ENCODE data around the gene AP4S1. TPM values are rescaled to one million over a fixed set of nuclear protein-coding genes. Genes with fewer than 3 reads are reported as not detected.
"Not testable (repeated sequence)": the region's sequence is repeated elsewhere in the genome, so short reads cannot be mapped to it uniquely, and the experiment has no call there.

AP4S1 gene
- total RNA-seq, 1 donor from 2014 or later: 11.4 TPM

GRCh38 chr14:31060253-31060875 lies 34.9 kb downstream of the AP4S1 start:
- no peaks in the 10 kb centered on the region for H3K9me3 Mint-ChIP-seq
- peak overlapping the region; percentile 58 for H3K27ac Mint-ChIP-seq
- H3K4me1 Mint-ChIP-seq (ENCODE audit: unreplicated experiment): peaks cover 4% of the 10 kb centered on the region

GRCh38 chr14:31062908-31063307 lies 37.5 kb downstream of the AP4S1 start:
- not testable (repeated sequence) for H3K4me3 Mint-ChIP-seq; H3K36me3 Mint-ChIP-seq; H3K9me3 Mint-ChIP-seq; H3K27ac Mint-ChIP-seq; DNase-seq (ENCODE audit: extremely low spot score, unreplicated experiment); H3K27me3 Mint-ChIP-seq
- H3K4me1 Mint-ChIP-seq (ENCODE audit: unreplicated experiment): peaks cover 14% of the 10 kb centered on the region

More at GRCh38 chr14:31060253-31060875, 34.9 kb downstream of the AP4S1 start:
- H3K36me3 Mint-ChIP-seq: peaks cover 4% of the 10 kb centered on the region
- H3K4me3 Mint-ChIP-seq: no peak overlapping the region
- TF ChIP-seq CTCF (conservative IDR thresholded peaks at IDR 0.05): no peak
- H3K27me3 Mint-ChIP-seq: no peaks in the 10 kb centered on the region
- no peak for DNase-seq (ENCODE audit: extremely low spot score, unreplicated experiment)

- H3K4me3 Mint-ChIP-seq: no peak overlapping the region
- peak overlapping the region; percentile 70 for H3K27ac Mint-ChIP-seq
- H3K36me3 Mint-ChIP-seq: peaks cover 5% of the 10 kb centered on the region
- no peaks in the 10 kb centered on the region for H3K9me3 Mint-ChIP-seq
- H3K4me1 Mint-ChIP-seq (ENCODE audit: unreplicated experiment): peaks cover 20% of the 10 kb centered on the region
- H3K27me3 Mint-ChIP-seq: no peaks in the 10 kb centered on the region
- no peak for DNase-seq (ENCODE audit: extremely low spot score, unreplicated experiment)
- no peak for TF ChIP-seq CTCF (conservative IDR thresholded peaks at IDR 0.05)
These were observed 42.8 kb downstream of the AP4S1 start for GRCh38 chr14:31068235-31068634.

GRCh38 chr14:31069343-31069742 lies 43.9 kb downstream of the AP4S1 start:
- DNase-seq (ENCODE audit: extremely low spot score, unreplicated experiment): no peak
- peaks cover 5% of the 10 kb centered on the region for H3K36me3 Mint-ChIP-seq
- no peaks in the 10 kb centered on the region for H3K27me3 Mint-ChIP-seq
- no peak overlapping the region for H3K4me3 Mint-ChIP-seq
- peaks cover 20% of the 10 kb centered on the region for H3K4me1 Mint-ChIP-seq (ENCODE audit: unreplicated experiment)
- H3K27ac Mint-ChIP-seq: no peak overlapping the region
- H3K9me3 Mint-ChIP-seq: no peaks in the 10 kb centered on the region
- TF ChIP-seq CTCF (conservative IDR thresholded peaks at IDR 0.05): no peak

- Mint-ChIP-seq H3K4me1 (ENCODE audit: unreplicated experiment) (peaks cover 20% of the 10 kb centered on the region), H3K36me3 (peaks cover 11% of the 10 kb centered on the region), H3K4me3 (no peak overlapping the region), H3K27me3 (no peaks in the 10 kb centered on the region), H3K27ac (no peak overlapping the region), H3K9me3 (peaks cover 5% of the 10 kb centered on the region)
- no peak for DNase-seq (ENCODE audit: extremely low spot score, unreplicated experiment)
- no peak for TF ChIP-seq CTCF (conservative IDR thresholded peaks at IDR 0.05)
These were observed 45.0 kb downstream of the AP4S1 start for GRCh38 chr14:31070431-31070830.

- H3K4me3 Mint-ChIP-seq: no peak overlapping the region
- H3K9me3 Mint-ChIP-seq: peaks cover 5% of the 10 kb centered on the region
- peaks cover 15% of the 10 kb centered on the region for H3K36me3 Mint-ChIP-seq
- no peaks in the 10 kb centered on the region for H3K27me3 Mint-ChIP-seq
- peaks cover 17% of the 10 kb centered on the region for H3K4me1 Mint-ChIP-seq (ENCODE audit: unreplicated experiment)
- no peak for DNase-seq (ENCODE audit: extremely low spot score, unreplicated experiment)
- TF ChIP-seq CTCF (conservative IDR thresholded peaks at IDR 0.05): no peak
- H3K27ac Mint-ChIP-seq: no peak overlapping the region
These were observed 45.7 kb downstream of the AP4S1 start for GRCh38 chr14:31071151-31071550.

All from type B pancreatic cell (in vitro differentiated cells).